Measurements from ENCODE around the gene FAM114A1.

- TF ChIP-seq POLR2A (IDR thresholded peaks at IDR 0.05) (no peak), POLR2AphosphoS5 (IDR thresholded peaks at IDR 0.05) (no peak)
- TF ChIP-seq, protein P1, sequence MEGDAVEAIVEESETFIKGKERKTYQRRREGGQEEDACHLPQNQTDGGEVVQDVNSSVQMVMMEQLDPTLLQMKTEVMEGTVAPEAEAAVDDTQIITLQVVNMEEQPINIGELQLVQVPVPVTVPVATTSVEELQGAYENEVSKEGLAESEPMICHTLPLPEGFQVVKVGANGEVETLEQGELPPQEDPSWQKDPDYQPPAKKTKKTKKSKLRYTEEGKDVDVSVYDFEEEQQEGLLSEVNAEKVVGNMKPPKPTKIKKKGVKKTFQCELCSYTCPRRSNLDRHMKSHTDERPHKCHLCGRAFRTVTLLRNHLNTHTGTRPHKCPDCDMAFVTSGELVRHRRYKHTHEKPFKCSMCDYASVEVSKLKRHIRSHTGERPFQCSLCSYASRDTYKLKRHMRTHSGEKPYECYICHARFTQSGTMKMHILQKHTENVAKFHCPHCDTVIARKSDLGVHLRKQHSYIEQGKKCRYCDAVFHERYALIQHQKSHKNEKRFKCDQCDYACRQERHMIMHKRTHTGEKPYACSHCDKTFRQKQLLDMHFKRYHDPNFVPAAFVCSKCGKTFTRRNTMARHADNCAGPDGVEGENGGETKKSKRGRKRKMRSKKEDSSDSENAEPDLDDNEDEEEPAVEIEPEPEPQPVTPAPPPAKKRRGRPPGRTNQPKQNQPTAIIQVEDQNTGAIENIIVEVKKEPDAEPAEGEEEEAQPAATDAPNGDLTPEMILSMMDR (IDR thresholded peaks at IDR 0.05) = no peak
These were observed 34.6 kb downstream of the FAM114A1 start for GRCh38 chr4:38902221-38902620.
